Stimulated activated CD8-positive, alpha-beta memory T cell treated with anti-CD3 and anti-CD28 coated beads, Interleukin-7, amount 100 ng/mL, for 4 hours (primary cell): ENCODE data around the gene TBX2.
"Not testable (repeated sequence)": the region's sequence is repeated elsewhere in the genome, so short reads cannot be mapped to it uniquely, and the experiment has no call there.

Source experiments
- DNase-seq, 2 donors: peaks; one replicate each; pipeline ENCODE4 v3.0.0-alpha.2; 2020; ENCODE audit warnings: low read depth in 2 of 2

The TBX2 gene

DNA sequence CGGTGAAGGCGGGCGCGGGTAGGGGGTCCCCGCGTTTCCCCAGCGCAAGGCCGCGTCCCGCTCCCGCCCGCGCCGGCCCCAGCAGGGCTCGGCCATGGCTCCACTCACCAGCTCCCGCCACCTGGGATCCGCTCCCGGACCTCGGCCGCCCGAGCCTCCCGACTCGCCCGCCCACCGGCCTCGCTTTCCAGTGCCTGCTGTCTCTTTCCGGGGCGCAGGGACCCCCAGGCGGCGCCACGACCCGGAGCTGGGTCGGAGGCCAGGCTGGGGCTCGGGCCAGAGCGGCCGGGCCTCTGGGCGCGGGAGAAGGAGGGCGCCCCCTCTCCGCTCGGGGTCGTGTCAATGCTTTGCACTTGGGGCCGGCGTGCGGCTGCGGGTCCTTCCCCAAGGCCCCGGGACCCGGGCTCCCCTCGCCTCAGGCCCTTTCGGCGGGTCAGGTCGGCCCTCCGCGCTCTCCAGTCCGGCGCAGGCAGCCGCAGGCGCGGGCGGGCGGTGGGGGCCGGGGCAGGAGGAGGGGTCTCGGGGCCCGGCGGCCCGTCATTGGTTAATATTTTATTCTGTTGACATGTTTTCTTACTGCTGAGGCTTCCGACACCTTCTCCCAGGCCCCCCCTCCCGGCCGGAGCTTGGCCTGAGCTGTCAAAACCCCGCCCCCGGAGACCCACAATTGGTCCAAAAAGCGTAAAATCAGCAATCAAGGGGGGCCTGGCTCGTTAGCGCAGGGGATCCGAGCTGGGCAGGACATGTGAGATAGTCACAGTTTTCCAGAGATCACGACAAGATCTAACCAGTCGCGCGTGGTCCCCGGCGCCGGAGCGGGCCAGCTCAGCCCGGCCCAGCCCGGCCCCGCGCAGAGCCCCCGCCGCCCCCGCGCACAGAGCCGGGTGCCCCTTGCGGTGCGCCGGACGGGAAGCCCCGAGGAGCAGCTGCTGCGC, at the start of gene TBX2:
Gene TBX2 (plus strand): TSS at position 713 of the 935 bp plus-strand sequence. CDS start 334 bp downstream, outside the sequence.
- DNase-seq: no peak

DNA sequence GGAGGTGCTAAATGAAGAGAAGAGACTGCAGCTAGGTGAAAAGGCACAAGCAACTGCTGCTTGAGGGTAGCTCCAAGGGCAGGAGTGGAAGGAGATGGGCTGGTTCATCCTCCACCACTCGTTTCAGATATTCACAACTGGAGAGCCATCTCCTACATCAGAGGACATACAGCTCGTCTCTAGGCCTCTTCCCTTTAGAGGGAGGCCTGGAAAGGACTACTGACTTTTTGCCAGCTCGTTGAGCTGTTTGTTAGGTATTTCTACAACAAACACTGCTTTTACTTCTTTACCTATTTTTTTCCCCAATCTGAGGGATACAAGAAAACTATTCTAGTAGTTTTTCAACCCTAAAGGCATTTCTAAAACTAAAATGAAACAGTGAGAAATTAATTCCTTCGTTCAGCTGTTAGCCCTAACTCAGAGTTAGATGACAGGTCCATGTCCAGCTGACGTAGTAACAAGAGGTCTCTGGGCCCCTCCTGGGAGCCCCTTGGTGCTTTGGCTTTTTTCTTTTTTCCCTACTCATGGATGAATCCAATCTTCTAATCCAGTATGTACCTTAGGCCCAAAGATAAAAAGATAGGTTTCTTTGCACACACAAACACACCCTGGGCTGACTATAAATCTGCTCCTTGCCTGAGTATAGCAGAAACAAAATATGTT, 47.8 kb upstream of the TBX2 start:
- no peak for DNase-seq

DNA sequence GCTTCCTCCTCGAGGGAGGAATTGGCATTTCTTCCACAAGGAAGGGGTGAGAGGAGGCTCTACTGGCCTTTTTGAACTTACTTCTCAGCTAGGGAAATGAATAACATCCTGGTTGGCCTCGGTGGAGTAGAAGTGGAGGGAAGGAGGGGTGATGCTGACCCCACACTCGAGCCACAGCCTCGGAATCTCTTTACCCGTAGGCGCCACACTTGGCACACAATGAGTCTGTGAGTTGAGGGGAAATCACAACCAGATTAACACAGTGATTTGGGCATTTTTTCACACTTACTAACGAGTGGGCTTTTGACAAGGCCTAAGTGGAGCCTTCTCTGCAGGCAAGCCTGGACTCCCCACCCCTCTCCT, 47.3 kb upstream of the TBX2 start:
- DNase-seq: no peak

DNA sequence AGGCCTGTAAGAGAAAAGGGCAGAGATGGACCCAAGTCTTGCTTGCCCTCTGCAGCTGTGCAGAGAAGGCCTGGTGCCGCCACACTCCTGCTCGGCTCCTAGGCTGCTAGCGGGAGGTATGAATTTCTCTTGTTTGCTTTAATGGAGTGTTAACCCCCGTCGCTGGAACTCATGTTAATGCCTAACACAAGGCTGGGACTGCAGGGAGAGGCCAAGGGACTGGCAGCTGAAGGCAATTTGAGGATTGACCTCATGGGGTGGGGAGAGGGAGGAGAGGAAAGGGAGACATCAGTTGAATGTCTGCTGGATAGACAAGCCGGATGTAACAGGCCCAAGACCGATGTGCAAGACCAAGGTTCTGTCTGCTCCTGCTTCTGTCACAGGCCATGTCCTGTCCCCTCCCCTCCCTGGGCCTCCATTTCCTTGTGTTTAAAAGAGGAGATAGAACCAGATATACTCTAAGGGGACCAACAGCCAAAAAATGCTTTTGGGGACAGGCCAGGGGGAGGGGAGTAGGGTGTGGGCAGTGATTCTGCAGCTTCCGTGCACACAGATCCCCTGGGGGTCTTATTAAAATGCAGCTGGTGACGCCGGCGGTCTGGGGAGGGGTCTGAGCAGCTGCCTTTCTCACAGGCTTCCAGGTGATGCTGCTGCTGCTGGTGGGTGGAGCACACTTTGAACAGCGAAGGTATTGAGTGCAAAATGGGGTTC, 46.7 kb upstream of the TBX2 start:
- DNase-seq: no peak

DNA sequence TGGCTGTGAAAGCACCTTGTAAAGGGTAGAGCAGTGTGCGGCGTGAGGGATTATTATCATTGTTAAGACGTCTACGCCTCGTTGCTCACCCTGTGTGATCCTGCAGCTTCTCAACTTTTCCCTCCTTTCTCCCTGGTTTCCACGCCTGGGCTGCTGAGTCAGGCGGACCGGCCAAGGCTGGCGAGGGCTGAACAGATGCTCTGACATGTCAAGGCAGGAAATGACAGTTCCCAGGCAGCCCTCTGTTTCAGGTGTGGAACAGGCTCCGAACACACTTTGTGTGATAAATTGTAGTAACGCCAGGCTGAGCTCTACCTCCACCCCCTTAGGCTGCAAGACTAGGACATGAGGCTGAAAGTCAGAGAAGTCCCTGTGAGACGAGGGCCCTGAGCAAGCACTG, 46.0 kb upstream of the TBX2 start:
- no peak for DNase-seq

DNA sequence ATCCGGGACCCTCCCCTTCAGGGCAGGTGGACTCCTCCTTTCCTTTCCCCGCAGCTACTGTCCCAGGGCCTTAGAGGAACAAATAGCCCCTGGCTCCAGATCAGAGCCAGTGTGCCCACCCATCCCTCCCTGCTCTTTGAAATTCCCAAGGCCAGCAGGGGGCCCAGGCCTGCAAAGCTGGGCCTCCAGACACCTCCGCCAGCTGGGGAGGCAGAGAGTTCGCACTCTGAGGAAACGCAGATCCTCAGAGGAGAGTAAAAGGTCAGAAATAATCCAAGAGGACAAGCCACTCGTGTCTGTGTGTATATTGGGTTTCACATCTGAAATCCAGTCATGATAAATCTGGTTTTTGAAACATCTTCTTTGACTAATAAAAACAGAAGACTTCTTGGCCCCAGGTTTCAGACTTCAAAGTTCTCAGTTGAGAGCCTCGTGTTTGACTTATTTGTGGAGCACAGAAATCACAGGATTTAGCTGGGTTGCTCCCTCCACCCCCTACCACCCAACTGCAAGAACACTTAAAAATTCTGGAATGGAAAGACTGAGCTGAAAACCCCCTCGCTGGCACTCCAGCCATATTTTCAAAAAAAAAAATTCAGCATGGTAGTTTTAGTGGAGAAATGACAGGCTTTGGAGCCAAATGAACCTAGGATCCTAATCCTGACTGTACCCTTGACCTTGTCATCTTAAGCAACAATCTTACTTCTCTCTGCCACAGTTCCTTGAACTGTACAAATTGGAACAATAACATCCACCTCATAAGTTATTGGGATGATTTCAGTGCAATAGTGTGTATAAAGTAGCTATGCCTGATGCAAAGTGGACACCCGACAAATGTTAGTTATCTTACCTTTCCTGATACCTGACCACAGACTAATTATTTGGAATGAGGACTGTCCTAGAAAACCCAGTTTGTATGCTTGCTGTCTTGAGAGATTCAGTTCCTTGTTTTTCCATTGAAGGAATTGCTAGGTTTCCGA, 44.5 kb upstream of the TBX2 start:
- DNase-seq: no peak

DNA sequence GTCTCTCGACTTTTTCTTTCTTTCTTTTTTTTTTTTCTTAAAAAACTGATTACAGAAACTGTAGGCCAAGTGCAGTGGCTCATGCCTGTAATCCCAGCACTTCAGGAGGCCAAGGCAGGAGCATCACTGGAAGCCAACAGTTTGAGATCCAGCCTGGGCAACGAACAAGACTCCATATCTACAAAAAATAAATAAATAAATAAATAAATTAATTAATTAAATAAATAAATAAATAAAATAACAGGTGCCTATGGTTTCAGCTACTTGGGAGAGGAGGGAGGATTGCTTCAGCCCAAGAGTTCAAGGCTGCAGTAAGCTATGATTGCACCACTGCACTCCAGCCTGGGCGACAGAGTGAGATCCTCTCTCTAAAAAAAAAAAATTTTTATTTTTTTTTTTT, 42.6 kb upstream of the TBX2 start:
- not testable (repeated sequence) for DNase-seq

DNA sequence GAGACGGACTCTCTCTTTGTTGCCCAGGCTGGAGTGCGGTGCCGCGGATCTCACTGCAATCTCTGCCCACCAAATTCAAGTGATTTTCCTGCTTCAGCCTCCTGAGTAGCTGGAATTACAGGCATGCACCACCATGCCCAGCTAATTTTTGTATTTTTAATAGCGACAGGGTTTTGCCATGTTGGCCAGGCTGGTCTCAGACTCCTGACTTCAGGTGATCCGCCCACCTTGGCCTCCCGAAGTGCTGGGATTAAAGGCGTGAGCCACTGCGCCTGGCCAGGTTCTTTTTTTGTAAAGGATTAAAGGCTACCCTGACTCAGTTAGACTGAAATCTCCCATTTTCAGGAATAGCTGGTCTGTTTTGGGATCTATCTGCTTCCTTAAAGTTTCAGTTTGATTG, 40.1 kb upstream of the TBX2 start:
- DNase-seq: not testable (repeated sequence)

DNA sequence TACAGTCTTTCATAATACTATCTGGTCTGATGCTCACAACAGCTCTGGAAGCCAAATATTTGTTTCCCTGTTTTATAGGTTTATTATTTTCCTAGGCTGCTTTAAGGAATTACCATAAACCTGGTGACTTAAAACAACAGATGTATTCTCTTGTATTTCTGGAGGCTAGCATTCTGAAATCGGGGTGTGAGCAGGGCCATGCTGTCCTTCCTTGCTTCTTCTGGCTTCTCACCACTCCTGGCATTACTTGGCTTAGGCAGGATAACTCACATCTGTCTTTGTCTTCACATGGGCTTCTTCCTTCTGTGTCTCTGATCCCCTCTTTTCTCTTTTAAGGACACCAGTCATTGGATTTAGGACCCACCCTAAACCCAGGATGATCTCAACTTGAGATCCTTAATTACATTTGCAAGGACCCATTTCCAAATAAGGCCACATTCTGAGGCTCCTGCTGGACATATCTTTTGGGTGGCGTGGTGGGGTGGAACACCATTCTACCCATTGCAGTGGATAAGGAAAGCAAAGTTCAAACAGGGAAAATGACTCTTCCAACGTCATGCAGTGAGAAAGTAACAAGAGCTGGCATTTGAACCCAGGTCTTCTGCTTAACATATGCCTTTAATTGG, 39.2 kb upstream of the TBX2 start:
- no peak for DNase-seq

DNA sequence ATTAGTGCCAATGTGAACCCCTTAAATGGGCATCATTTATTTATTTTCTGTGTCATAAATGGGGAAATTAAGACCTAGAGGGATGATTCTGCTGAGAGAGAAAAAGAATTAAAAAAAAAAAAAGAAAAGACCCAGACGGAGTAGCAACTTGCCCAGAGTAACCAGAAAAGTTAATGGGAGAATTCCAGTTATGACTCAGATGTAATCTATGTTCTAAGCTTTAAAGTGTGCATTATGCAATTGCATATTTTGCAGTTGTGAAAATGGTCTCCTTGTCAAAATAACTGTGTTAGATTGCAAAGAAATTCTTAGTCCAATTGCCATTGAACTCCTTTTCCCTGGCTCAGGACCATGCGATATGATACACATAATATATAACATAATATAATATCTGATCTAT, 38.6 kb upstream of the TBX2 start:
- no peak for DNase-seq

DNA sequence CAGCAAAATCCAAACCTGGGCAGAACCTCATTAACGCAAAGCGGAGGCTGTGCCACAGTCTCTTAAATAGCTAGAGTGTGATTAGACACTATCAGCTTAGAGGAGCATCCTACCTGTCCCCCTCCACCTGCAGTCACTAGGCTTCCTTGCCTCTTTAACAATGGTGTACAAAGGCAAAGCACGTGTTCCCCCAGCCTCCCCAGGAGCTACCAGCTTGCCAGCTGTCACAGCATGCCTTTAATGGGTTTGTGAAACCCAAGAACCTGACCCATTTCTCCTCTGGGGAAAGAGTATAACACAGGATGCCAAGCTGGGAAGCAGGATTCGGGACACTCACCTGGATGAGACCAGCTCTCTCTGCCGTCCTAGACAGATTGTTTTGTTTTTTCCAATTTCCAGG, 37.2 kb upstream of the TBX2 start:
- no peak for DNase-seq

DNA sequence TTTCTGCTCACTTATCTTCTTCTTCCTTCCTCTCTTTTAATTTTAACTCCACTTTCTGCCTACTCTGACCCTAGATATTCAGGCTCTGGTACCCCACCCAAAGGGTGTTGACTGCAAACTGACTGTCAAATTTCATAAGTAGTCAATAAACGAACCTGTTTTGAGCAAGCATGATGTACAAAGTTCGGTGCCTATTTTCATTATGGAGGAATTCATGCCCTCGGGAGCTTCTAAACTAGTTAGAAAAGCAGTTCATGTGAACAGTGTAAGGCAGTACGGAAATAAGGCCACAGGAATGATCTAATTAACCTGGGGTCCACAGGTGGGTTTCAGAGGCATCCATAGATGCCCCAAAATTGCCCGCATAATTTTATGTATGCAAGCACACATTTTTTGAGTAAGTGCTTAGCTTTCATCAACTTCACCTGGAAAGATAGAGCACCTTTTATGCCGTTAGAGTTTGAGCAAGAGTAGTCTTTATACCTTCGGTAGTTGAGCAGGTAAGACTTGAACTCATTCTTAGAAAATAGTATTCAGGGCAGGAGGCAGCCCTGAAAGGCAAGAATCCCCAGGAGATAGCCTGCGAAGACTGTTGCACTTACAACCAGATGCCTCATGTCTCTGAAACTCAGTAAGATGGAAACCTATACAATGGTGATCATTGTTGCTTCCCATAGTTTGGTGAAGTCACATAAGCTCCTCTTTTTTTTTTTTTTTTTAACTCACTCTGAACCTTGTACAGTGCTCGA, 36.6 kb upstream of the TBX2 start:
- DNase-seq: no peak

DNA sequence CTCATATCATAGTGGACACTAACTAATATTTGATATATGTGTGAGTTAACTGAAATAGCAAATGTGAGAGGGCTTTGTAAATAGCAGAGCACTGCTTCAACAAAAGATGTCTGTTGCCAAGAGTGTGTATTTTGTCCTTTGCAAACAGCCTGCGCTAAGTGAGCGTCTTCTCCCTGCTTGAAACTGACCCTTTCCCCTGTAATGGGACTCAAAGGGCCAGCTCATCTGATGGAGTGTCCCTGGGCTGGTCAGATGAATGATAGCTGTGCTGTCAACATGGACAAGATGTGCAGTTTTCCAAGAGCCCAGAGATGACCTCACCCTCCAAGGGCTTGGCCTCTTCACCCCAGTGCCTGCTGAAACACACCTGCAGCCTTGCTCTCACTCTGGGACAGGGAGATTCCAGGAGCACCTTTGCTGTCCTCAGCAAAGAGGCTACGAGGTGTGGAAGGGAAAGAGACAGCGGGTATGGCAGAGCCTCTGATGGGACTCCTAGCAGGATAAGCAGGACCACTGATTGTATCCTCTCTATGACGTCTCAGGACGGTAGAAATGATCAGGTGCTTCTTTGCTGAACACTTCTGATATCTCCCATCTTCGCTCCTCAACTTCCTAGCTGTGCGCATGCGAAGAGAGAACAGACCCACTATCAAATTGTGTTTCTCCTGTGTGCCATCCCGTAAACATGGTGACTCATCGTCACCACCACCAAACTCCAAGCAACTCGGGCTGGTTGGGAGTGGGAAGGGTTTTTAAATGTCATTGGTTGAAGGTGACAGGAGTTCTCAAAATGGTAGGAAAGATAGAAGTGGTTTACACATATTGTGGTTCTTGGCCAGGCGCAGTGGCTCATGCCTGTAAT, 35.8 kb upstream of the TBX2 start:
- no peak for DNase-seq

DNA sequence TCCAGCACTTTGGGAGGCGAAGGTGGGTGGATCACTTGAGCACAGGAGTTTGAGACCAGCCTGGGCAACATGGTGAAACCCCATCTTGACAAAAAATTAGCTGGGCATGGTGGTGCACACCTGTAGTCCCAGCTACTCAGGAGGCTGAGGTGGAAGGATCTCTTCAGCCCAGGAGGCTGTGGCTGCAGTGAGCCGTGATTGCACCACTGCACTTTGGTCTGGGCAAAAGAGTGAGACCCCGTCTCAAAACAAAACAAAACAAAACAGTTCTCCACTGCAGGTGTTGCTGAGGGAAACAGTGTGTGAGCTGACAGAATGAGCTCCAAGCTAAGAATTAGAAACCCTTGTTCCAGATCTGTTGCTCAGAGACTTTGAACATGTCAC, 35.2 kb upstream of the TBX2 start:
- no peak for DNase-seq

DNA sequence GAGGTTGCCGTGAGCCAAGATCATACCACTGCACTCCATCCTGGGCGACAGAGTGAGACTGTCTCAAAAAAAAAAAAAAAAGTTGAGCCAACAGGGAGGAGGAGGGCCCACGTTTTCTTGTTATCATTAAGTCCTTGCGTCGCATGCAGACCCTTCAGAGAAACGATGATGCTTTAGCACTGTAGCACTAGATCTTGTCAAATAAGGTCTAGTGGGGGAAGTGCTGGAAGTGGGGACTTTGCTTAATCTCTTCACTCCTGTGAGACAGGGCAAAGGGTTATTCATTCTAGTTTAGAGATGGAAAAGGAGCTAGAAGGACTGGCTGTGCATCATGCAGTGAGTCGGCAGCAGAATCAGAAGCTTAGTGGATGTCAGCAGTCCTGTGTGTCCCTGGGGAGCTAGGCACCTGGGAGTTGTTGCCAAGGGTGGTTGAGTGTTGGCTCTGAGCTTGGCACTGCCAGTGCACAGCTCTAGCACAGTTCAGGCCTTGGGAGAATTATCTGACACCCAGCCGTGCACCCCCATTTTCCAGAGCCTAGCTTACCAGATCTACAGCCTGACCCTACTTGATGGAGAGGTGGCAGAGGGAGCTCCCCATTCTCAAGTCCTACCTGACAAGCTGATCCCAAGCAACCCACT, 33.4 kb upstream of the TBX2 start:
- DNase-seq: no peak

DNA sequence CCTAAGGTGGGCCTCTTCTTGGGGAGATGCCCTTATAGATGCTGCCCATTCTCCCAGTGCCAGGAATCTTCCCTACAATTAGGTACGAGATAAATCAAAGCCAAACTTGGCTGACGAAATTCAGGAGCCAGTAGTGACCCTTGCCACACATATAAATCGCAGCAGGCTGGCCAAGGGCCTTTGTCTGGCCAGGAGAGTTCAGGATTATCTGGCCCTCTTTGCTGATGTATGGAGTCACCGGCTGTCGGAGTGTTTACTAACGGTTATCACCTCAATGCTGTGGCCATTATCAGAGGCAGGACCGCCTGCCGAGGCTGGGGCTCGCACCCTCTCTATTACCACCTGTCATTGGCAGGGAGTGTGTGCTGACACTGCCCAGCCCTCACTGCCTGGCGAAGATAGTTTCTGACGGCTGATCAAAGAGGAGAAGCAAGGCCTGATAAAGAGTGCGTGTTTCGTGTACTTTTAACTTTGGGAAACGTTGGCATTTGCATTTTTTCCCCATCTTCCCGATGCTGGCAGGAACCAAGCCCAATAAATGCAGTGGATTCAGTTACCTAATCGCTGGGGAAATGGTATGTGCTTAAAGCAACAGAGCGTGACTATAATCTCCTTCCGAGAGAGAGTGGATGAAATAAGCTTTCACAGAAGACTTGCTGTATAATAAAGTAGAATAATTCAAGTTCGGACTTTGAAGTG, 32.8 kb upstream of the TBX2 start:
- DNase-seq: no peak

DNA sequence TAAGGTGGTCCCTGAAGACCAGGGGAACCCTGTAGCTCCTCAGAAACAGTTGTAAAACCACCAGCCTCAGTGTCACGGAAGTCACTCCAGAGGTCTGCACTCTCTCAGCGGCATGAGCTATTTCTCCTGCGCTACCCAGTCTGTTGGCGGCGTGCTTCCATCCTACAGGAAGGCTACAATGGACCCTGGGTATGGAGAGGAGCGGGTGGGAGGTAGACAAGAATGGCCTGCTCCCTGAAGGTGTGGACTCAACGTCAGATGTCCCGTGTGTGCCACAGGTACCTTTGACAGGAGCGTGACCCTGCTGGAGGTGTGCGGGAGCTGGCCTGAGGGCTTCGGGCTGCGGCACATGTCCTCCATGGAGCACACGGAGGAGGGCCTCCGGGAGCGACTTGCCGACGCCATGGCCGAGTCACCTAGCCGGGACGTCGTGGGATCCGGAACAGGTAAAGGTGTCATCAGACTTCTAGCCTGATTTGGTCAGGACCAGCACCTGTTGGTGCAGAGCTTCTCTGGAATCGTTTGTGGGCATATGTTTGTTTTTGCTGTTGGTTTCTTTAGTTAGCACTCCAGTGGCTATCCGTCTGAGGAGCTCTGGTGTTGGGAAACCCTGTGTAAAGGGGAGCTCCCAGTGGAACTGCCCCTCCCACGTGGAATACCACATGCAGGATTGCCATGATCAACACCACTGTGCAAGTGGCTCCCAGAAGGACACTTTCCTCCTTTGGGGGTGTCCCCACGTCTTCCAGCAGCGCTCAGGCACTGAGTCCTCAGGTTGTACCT, 31.4 kb upstream of the TBX2 start:
- no peak for DNase-seq
